Prostate gland (tissue), 2 donors: ENCODE data around the gene INPP5F.

Experiments
- POLR2A ChIP-seq: fragments of 450-650 bp; IDR thresholded peaks from one replicate; pipeline ENCODE4 v1.6.1; 2016; ENCODE audit warnings: antibody characterized with exemption, mild to moderate bottlenecking
- POLR2AphosphoS5 ChIP-seq: sonication (generic); formaldehyde crosslinking; IDR thresholded peaks from one replicate; pipeline ENCODE4 v1.6.1; 2017; ENCODE audit warnings: antibody characterized with exemption
- TF ChIP-seq, protein P1 (sequence below), 4 experiments: fragments of 200-600 bp in 2 of 4; fragments of 450-650 bp in 2 of 4; sonication (generic) in 2 of 4; IDR thresholded peaks; 1 replicate in 3 of 4; 2 replicates in 1 of 4; pipeline ENCODE4 v1.5.1; 2016 to 2019; ENCODE audit warnings: antibody characterized with exemption in 4 of 4, mild to moderate bottlenecking in 2 of 4, moderate library complexity in 2 of 4

DNA sequence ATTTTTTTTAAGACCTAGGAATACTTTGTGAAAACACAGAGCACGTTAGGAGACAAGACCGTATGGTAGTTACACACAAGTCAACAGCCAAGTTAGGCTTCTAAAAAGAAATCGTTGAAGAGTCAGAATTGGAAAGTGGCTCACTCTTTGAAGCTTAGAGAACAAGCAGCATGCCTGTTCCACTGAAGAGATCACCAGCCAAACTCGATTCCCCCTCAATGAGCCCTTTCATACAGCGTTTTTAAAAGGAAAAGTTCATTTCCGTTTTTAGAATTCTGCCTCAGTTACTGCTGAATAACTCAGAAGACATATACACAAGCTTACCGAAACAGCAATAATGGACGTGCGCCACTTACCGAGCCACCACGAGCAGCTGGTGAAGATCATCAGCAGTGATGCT, 105.8 kb downstream of the INPP5F start:
- TF ChIP-seq, protein P1, sequence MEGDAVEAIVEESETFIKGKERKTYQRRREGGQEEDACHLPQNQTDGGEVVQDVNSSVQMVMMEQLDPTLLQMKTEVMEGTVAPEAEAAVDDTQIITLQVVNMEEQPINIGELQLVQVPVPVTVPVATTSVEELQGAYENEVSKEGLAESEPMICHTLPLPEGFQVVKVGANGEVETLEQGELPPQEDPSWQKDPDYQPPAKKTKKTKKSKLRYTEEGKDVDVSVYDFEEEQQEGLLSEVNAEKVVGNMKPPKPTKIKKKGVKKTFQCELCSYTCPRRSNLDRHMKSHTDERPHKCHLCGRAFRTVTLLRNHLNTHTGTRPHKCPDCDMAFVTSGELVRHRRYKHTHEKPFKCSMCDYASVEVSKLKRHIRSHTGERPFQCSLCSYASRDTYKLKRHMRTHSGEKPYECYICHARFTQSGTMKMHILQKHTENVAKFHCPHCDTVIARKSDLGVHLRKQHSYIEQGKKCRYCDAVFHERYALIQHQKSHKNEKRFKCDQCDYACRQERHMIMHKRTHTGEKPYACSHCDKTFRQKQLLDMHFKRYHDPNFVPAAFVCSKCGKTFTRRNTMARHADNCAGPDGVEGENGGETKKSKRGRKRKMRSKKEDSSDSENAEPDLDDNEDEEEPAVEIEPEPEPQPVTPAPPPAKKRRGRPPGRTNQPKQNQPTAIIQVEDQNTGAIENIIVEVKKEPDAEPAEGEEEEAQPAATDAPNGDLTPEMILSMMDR (IDR thresholded peaks at IDR 0.05) = no peak
- TF ChIP-seq POLR2AphosphoS5 (no peak), POLR2A (no peak)
